Mesenchymal stem cell (in vitro differentiated cells and primary cell): ENCODE measurements around the gene KIF20B.
A peak's percentile ranks its signal among the peaks of the same experiment; 100 is the strongest.

Source experiments
- DNase-seq: peaks from one replicate; pipeline ENCODE4 v3.0.0-alpha.2; 2013
- H2AFZ ChIP-seq: one replicate; pipeline ENCODE4 v1.6.1; 2013; ENCODE audit warnings: low read depth, mild to moderate bottlenecking, control low read depth, inconsistent platforms, low read length, moderate library complexity
- H2AK5ac ChIP-seq: 2 replicates; pipeline ENCODE4 v1.6.1; 2013; ENCODE audit warnings: low read length, moderate library complexity, mild to moderate bottlenecking, inconsistent platforms; ENCODE audit not compliant: severe bottlenecking
- H2BK120ac ChIP-seq: one replicate; pipeline ENCODE4 v1.6.1; 2013; ENCODE audit warnings: low read depth, mild to moderate bottlenecking, inconsistent platforms, low read length, moderate library complexity
- H2BK12ac ChIP-seq, 2 experiments: one replicate each; pipeline ENCODE4 v1.6.1; 2013; ENCODE audit warnings: inconsistent platforms in 2 of 2, low read length in 2 of 2, mild to moderate bottlenecking in 2 of 2, moderate library complexity in 2 of 2, control low read depth in 1 of 2
- H2BK15ac ChIP-seq: one replicate; pipeline ENCODE4 v1.6.1; 2013; ENCODE audit warnings: mild to moderate bottlenecking, low read depth, inconsistent platforms; ENCODE audit not compliant: poor library complexity, severe bottlenecking
- H2BK5ac ChIP-seq: 2 replicates; pipeline ENCODE4 v1.6.1; 2013; ENCODE audit warnings: low read depth, mild to moderate bottlenecking, low read length, control low read depth, inconsistent platforms; ENCODE audit not compliant: poor library complexity, severe bottlenecking
- H3K14ac ChIP-seq, 2 experiments: one replicate each; pipeline ENCODE4 v1.6.1; 2013; ENCODE audit warnings: inconsistent platforms in 2 of 2, low read length in 2 of 2, control low read depth in 1 of 2, mild to moderate bottlenecking in 1 of 2, moderate library complexity in 1 of 2
- H3K18ac ChIP-seq, 2 experiments: one replicate each; pipeline ENCODE4 v1.6.1; 2013; ENCODE audit warnings: inconsistent platforms in 2 of 2, low read length in 2 of 2, control low read depth in 1 of 2, low read depth in 1 of 2, mild to moderate bottlenecking in 1 of 2
- H3K23ac ChIP-seq, 2 experiments: one replicate each; pipeline ENCODE4 v1.6.1; 2013; ENCODE audit warnings: inconsistent platforms in 2 of 2, low read length in 2 of 2, mild to moderate bottlenecking in 2 of 2, moderate library complexity in 2 of 2, control low read depth in 1 of 2
- H3K27ac ChIP-seq: 2 replicates; pipeline ENCODE4 v1.5.1; 2013; ENCODE audit warnings: mild to moderate bottlenecking, moderate library complexity, low read length, control low read depth, inconsistent platforms; ENCODE audit not compliant: poor library complexity, severe bottlenecking
- H3K27me3 ChIP-seq, 2 experiments: 2 replicates each; pipeline versions ENCODE4 v1.6.1 to v1.7.0; 2013; ENCODE audit warnings: low read length in 2 of 2, mild to moderate bottlenecking in 2 of 2, moderate library complexity in 2 of 2, control low read depth in 1 of 2, inconsistent platforms in 1 of 2; ENCODE audit not compliant: control insufficient read depth in 1 of 2, insufficient read depth in 1 of 2
- H3K36me3 ChIP-seq, 2 experiments: 2 replicates each; pipeline versions ENCODE4 v1.6.1 to v1.7.0; 2013; ENCODE audit warnings: low read length in 2 of 2, control low read depth in 1 of 2, inconsistent platforms in 1 of 2, low read depth in 1 of 2, mild to moderate bottlenecking in 1 of 2; ENCODE audit not compliant: insufficient read depth in 2 of 2, control insufficient read depth in 1 of 2
- H3K4ac ChIP-seq, 2 experiments: one replicate each; pipeline ENCODE4 v1.6.1; 2013; ENCODE audit warnings: inconsistent platforms in 2 of 2, low read length in 2 of 2, mild to moderate bottlenecking in 2 of 2, moderate library complexity in 2 of 2, control low read depth in 1 of 2, low read depth in 1 of 2
- H3K4me1 ChIP-seq: 2 replicates; pipeline ENCODE4 v1.6.1; 2013; ENCODE audit warnings: low read depth, low read length, control low read depth; ENCODE audit not compliant: control insufficient read depth, insufficient read depth
- H3K4me2 ChIP-seq: 2 replicates; pipeline ENCODE4 v1.6.1; 2013; ENCODE audit warnings: low read length, mild to moderate bottlenecking, inconsistent platforms; ENCODE audit not compliant: poor library complexity, severe bottlenecking
- H3K4me3 ChIP-seq, 2 experiments: 2 replicates each; pipeline versions ENCODE4 v1.5.1 to v1.7.0; 2013; ENCODE audit warnings: low read length in 2 of 2, mild to moderate bottlenecking in 2 of 2, control low read depth in 1 of 2, low read depth in 1 of 2; ENCODE audit not compliant: insufficient read depth in 1 of 2
- H3K79me1 ChIP-seq: replicated peaks from 2 replicates; pipeline ENCODE4 v1.6.1; 2013; ENCODE audit warnings: mild to moderate bottlenecking, control low read depth, low read length, inconsistent platforms; ENCODE audit not compliant: poor library complexity, severe bottlenecking
- H3K9ac ChIP-seq: 2 replicates; pipeline ENCODE4 v1.7.0; 2013; ENCODE audit warnings: mild to moderate bottlenecking, low read length, moderate library complexity
- H3K9me3 ChIP-seq: 2 replicates; pipeline ENCODE4 v1.7.0; 2013; ENCODE audit warnings: mild to moderate bottlenecking, low read length; ENCODE audit not compliant: control insufficient read depth
- H4K8ac ChIP-seq: one replicate; pipeline ENCODE4 v1.6.1; 2013; ENCODE audit warnings: inconsistent platforms, mild to moderate bottlenecking, low read length, moderate library complexity
- H4K91ac ChIP-seq: one replicate; pipeline ENCODE4 v1.6.1; 2013; ENCODE audit warnings: mild to moderate bottlenecking, low read length, inconsistent platforms
- WGBS: methylation state at CpG from one replicate; pipeline ENCODE4 v1.1.7; 2013; ENCODE audit warnings: mixed read lengths; 5-methylcytosine and 5-hydroxymethylcytosine counted together

The KIF20B gene

GRCh38 chr10:89653410-89653869 lies 48.0 kb upstream of the KIF20B start:
- H3K14ac ChIP-seq, result no peak overlapping the region
- H3K36me3 ChIP-seq, result no peaks in the 10 kb centered on the region
- no peak overlapping the region for H3K23ac ChIP-seq
- no peaks in the 10 kb centered on the region for H3K9me3 ChIP-seq
- H3K27me3 ChIP-seq, result no peaks in the 10 kb centered on the region
- no peak overlapping the region for H3K4ac ChIP-seq
- no peak overlapping the region for H3K4me3 ChIP-seq
- no peak overlapping the region for H2AK5ac ChIP-seq
- no peak overlapping the region for H2BK15ac ChIP-seq
- no peak overlapping the region for H2BK120ac ChIP-seq
- peak overlapping the region; percentile 95 for H3K27ac ChIP-seq
- peaks cover 1% of the 10 kb centered on the region for H3K4me1 ChIP-seq
- H2BK12ac ChIP-seq, result no peak overlapping the region
- no peak overlapping the region for H4K91ac ChIP-seq
- no peak overlapping the region for H2BK5ac ChIP-seq
- WGBS, result 60% methylated on average over 2 of the region's 6 CpGs
- no peak overlapping the region for H2AFZ ChIP-seq
- no peak overlapping the region for H3K9ac ChIP-seq
- no peak overlapping the region for H4K8ac ChIP-seq
- peak overlapping the region; percentile 70 for H3K4me2 ChIP-seq
- no peak overlapping the region for H3K18ac ChIP-seq
- no peak for DNase-seq
- no peaks in the 10 kb centered on the region for H3K79me1 ChIP-seq

DNA sequence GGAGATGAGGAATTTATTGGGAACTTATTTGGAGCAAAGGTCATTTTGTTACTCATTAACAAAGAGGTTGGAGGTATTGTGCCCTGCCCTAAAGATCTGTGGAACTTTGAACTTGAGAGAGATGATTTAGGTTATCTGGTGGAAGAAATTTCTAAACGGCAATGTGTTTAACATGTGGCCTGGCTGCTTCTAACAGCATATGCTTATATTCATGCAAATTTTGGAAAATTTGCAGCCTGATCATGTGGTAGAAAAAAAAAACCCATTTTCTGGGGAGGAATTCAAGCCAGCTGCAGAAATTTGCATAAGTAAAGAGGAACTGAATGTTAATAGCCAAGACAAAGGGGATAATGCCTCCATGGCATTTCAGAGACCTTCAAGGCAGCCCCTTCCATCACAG lies 45.7 kb upstream of the KIF20B start:
- Histone ChIP-seq H3K4me2 (no peak overlapping the region), H2BK15ac (no peak overlapping the region), H3K79me1 (no peaks in the 10 kb centered on the region), H3K9me3 (no peaks in the 10 kb centered on the region), H3K4me1 (peaks cover 1% of the 10 kb centered on the region), H2BK5ac (no peak overlapping the region), H3K27ac (no peak overlapping the region), H4K91ac (no peak overlapping the region), H3K23ac (no peak overlapping the region), H3K36me3 (no peaks in the 10 kb centered on the region), H2AFZ (no peak overlapping the region), H4K8ac (no peak overlapping the region), H2BK120ac (no peak overlapping the region), H3K27me3 (no peaks in the 10 kb centered on the region), H3K18ac (no peak overlapping the region), H2BK12ac (no peak overlapping the region), H3K9ac (no peak overlapping the region), H2AK5ac (no peak overlapping the region), H3K4ac (no peak overlapping the region), H3K14ac (no peak overlapping the region), H3K4me3 (no peak overlapping the region)
- no peak for DNase-seq
- WGBS, result 97% methylated on average over 1 of the region's 1 CpG

DNA sequence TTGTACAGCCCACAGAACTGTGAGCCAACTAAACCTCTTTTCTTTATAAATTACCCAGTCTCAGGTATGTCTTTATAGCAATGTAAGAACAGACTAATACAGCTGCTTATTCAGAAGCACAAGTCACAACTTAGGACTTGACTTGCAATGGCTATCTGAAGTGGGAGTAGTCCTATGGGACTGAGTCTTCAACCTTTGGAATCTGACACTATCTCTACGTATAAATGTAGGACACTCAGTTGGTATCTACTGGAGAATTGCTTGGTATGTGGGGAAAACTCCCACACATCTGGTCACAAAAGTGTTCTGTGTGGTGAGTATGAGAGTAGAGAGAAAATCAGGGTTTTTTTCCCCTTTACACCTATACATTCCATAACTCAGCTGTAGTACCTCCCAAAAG lies 44.1 kb upstream of the KIF20B start:
- Histone ChIP-seq H2BK15ac (no peak overlapping the region), H4K8ac (no peak overlapping the region), H3K9ac (no peak overlapping the region), H2BK120ac (no peak overlapping the region), H3K9me3 (no peaks in the 10 kb centered on the region), H2BK5ac (no peak overlapping the region), H2AK5ac (no peak overlapping the region), H3K18ac (no peak overlapping the region), H3K4me1 (peaks cover 1% of the 10 kb centered on the region), H3K23ac (no peak overlapping the region), H3K27me3 (no peaks in the 10 kb centered on the region), H3K4me2 (no peak overlapping the region), H3K27ac (no peak overlapping the region), H3K4me3 (no peak overlapping the region), H3K14ac (no peak overlapping the region), H3K79me1 (no peaks in the 10 kb centered on the region), H3K36me3 (no peaks in the 10 kb centered on the region), H2AFZ (no peak overlapping the region), H2BK12ac (no peak overlapping the region), H4K91ac (no peak overlapping the region), H3K4ac (no peak overlapping the region)
- WGBS, result 100% methylated on average over 1 of the region's 1 CpG
- no peak for DNase-seq

DNA sequence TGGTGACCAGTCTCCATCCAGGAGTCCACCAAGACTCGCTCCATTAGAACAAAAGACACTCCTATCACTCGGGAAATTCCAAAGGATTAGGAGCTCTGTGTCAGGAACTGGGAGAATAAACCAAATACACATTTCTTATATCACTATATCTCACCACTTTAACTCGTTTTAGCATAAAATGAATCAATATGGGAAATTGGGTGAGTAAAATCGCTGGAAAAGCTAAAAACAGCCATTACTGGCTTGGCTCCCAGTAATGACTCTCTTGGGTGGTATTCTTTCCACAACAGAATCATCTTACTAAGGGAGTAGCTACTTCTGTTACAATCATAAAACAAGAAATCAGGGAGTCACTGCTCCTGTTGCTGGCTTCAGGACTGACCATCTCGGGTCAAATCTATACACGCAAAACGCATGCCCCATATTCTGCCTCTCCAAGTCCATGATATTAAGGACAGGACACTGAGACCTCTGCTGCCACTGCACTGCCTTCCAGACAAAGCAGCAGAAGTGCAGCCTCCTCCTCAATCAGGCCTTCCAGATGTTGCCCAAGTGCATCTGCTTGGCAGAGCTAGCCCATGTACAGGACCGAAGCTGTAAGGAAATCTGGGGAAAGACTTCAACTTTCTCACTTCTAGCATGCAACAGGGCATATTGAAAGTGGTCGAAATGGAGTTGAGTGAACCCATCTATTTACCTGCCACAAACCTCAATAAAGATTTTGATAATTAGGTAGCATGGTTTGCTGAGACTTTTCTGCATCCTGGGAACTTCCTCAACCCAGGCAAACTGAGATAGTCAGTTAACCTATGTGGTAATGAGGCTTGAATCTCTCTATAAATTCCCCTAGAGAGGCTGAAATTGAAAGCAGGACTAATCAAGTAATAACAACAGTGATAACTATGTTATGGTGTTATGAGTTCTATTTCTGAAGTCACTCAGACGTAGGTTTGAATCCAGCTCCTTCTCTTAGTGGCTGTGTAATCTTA lies 42.0 kb upstream of the KIF20B start:
- Histone ChIP-seq H3K27ac (no peak overlapping the region), H3K23ac (no peak overlapping the region), H4K91ac (no peak overlapping the region), H3K27me3 (no peaks in the 10 kb centered on the region), H3K4me1 (no peaks in the 10 kb centered on the region), H3K36me3 (no peaks in the 10 kb centered on the region), H3K79me1 (no peaks in the 10 kb centered on the region), H3K9me3 (no peaks in the 10 kb centered on the region), H2AK5ac (no peak overlapping the region), H3K4me2 (no peak overlapping the region), H3K14ac (no peak overlapping the region), H3K18ac (no peak overlapping the region), H4K8ac (no peak overlapping the region), H3K4ac (no peak overlapping the region), H2BK120ac (no peak overlapping the region), H3K4me3 (peak overlapping the region in 1 of 2 experiments; percentile 44), H2BK12ac (no peak overlapping the region), H3K9ac (peak overlapping the region; percentile 15), H2BK15ac (no peak overlapping the region), H2BK5ac (no peak overlapping the region), H2AFZ (no peak overlapping the region)
- no peak for DNase-seq
- 97% methylated on average over 7 of the region's 10 CpGs for WGBS
